Stimulated activated naive CD4-positive, alpha-beta T cell (primary cell): ENCODE data around the gene SCARB1.

Experiments
- DNase-seq, 6 experiments: peaks; one replicate each; lab custom pipeline; 2025; lab: John Stamatoyannopoulos, UW

Gene SCARB1

GRCh38 chr12:124796303-124796960 lies 67.2 kb downstream of the SCARB1 start:
- no peak for DNase-seq

DNA sequence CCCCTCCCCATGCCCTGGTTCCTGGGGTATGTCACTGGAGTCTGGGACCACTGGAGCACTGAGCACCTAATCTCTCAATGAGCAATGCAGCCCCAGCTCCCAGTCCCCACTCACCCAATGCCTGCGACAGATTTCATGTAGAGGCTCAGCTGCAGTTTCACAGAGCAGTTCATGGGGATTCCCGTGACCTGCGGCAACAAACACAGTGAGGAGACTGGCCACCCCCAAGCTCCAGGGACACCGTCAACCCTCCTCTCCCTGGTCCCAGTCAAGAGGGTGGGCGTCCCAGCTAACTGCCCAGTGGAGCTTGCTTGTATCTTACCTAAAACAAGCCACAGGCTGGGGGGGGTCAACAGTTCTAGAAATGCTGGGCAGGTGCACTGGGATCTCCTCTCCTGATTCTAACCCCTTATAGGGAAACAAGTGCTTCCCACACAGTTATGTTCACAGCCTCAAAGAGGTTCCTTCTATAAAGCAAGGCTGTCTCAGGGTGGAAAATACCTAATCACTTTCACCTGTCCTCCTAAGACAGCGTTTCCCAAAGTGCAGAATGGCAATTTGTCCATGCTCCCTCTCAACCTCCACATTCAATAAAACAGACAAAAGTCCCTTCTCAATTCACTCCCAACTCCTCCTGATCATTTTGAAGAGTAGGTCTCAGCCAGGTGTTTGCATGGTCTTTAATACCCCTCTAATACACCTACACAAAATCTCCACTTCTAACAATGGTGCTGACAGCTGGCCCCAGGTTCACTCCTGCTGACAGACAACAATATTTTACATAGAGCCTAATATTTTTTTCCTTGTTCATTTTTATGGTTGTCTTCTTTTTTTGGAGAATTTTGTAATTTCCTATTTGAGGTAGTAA lies 68.3 kb downstream of the SCARB1 start:
- DNase-seq = no peak

- no peak for DNase-seq
Measured at GRCh38 chr12:124792961-124793441, 70.7 kb downstream of the SCARB1 start.

GRCh38 chr12:124792156-124792555 lies 71.5 kb downstream of the SCARB1 start:
- no peak for DNase-seq

DNA sequence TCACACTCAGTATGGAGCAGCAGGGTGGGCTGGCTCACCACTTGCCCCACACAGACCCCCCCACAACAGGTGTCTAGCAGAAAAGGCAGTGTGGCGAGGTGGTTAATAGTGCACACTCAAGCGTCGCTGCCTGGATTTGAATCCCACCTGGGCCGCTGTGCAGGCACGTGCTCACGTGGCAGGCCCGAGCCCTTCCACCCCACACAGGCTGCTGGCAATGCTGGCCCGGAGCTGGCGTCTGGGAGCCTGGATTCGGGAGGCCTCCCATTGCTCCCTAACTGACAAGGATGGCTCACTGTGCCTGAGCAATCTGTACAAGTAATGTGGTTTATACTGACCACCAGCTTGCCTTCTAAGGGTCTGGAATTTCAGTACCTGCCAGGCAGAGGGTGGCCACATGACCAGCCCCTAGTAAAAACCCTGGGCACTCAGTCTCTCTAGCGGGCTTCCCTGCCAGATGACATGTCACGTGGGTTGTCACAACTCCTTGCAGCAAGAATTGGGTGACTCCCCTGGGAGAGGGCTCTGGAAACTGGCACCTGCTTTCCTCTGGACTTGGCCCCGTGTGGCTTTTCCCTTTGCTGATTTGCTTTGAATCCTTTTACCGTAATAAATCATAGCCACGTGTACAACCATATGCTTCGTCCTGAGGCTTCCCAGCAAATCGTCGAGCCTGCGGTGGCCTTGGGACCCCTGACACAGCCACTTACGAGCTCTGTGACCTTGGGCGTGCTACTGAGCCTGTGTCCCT lies 72.8 kb downstream of the SCARB1 start:
- DNase-seq = no peak

GRCh38 chr12:124788936-124789555 lies 74.6 kb downstream of the SCARB1 start:
- no peak for DNase-seq

DNA sequence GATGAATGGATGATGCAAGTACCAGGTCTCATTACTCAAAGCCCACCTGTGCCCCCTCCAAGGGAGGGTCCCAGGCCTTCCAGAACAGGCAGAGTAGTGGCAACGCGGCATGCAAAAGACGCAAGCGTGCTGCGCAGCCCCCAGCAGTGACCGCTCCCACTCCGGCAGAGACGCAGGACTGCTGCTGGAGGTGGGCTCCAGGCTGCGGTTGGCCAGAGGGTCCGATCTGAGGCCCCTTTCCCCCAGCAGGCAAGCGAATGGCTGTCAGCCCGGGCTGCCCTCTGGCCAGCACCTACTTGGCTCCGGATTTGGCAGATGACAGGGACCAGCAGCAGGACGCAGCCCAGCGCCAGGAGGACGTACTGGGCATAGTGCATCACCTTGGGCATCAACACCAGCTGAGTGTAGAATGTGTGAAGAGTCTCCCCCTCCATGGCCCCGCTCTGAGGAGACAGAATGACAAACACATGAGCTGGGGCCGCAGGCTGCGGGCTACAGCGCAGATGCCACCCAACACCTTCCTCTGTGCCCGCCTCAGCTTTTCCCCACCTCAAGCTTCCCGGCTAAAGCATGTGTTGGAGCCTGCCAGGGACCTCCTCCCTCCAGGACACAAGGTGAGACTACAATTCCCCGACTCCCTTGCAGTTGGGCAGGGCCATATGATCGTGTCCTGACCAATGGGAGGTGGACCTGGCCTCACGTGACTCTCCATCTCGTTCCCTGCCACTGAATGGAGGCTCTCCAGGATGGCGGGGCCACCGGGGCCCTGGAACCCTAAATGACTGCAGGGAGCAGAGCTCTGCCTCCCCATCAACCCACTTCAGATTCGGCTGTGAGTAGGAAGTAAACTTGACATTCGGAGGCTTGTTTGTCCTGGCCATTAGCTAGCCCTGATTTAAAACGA lies 77.4 kb downstream of the SCARB1 start:
- no peak for DNase-seq

DNA sequence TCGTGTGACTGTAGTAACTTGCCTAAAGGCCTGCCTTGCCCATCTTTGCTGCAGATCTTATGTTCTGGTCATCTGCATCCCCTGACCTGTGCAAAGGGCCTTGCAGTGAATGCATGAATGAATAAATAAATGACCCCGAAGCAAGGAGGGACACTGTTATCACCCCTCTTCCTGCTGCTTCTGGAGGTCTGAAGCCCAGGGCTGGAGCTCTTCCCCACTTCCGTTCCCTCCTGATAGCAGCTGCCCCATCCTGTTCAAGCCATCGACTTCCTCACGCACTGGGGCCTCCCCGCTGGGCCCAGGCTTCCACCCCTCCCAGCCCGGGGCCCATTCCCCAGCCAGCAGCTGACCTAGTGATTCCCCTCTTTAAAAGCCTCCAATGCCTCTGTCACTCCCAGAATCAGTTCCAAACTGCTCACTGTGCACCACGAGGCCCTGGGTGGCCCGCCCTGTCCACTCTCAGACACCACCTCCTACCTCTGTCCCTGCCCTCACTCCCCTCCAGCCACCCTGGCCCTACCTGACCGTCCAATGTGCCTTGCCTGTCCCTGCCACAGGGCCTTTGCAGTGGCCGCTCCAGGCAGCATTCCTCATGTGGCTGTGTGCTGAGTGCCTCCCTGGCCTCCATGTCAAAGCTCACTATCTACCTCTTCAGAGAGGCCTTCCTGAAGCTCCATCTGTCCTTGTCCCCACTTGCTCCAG lies 78.6 kb downstream of the SCARB1 start:
- no peak for DNase-seq

GRCh38 chr12:124783087-124783486 lies 80.6 kb downstream of the SCARB1 start:
- no peak for DNase-seq

- no peak for DNase-seq
Measured at GRCh38 chr12:124782132-124782531, 81.5 kb downstream of the SCARB1 start.

DNA sequence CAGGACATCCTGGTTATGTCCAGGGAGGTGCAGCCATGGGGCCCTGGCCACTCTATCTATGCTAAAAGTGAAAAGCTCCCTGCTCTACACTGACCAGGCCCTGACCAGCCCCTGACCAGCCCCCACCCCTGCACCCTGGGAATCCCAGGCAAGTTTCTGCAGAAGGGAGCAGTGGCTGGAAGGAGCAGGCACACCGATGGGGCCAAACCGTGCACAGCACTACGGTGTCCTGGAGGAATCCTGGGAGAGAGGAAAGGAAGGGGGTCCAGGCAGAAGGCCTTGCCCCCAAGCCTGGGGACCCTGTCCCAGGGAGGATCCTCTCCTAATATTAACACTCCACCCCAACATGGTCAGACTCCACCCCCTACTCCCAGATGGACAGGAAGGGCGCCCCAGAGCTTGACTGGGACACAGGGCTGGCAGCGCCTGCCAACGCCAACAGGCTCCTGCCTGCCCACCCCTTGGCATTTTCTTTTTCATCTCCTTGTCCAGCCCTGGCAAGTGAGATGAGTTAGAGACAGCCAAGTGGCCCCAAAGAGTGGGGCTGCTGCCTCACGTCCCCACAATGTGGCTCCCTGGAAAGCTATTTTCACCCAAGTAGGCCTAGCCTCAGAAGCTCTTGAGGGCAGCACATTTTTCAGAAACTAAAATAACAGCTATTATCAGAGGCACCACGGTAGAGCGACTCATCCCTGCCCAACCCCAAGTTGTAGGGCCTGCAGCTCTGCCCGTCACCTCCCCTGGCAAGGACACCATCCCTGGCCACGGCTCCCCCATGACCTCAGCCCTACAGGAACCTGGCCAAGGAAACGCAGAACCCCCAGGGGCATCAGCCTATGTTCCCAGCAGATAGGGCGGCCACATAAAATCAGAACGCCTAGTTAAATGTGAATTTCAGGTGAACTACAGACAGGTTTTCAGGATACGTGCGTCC lies 82.6 kb downstream of the SCARB1 start:
- DNase-seq = no peak

DNA sequence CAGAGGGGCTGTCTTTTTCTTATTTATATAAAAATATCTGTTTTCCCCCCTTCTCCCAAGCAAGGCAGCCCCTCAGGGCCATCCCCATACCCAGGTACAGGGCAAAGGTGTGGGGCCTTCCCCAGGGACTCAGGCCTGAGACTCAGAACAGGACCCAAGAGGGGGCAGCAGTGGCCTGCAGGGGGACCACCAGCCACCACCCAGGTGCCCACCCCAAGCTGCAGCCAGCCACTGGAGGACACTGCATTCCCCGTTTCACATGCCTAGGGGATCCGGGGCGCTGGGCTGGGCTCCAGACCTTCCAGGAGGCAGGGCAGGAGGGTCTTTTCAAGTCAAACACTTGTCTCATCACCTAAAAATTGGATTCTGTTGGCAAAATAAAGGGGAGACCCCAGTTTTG lies 83.3 kb downstream of the SCARB1 start:
- no peak for DNase-seq

DNA sequence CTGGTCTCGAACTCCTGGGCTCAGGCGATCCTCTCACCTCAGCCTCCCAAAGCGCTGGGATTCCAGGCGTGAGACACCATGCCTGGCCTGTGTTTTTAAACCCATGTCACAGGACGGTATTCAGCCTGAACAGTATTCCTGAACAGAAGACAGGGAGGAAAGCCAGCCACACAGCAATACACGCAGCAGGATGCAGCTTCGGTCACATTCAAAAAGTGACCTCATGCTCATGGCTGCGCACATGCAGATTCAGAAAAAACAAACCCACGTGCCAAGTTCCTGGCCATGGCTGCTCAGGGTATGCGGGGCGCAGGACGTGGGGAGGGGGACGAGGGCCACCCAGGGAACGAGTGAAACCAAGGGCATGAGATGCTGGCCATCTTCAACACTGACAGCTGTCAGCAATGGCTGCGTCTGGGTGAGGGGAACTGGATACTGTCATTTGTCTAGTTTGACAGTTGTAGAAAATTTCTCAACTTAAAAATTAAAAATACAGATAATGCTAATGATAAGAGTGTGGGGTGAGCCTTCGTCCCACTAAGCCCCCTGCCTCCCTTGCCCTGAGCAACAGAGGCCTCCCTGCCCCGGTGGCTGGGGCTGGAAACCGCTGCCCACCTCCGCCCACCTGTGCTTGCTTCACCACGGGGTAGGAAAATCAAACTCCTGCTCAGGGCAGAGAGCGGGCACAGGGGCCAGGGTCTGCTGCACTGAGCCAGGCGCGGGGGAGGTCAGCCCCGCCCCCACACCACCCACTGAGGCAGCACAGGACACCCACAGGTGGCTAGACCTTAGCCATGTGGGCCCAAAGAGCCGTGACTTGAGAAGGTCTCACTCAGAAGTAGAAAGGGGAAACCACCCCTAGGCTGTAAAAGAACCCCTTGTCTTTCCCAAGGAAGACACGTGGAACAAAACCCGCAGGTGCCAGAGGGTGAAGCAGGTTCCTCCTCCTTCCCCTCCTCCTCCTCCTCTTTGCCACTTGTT lies 84.2 kb downstream of the SCARB1 start:
- no peak for DNase-seq

DNA sequence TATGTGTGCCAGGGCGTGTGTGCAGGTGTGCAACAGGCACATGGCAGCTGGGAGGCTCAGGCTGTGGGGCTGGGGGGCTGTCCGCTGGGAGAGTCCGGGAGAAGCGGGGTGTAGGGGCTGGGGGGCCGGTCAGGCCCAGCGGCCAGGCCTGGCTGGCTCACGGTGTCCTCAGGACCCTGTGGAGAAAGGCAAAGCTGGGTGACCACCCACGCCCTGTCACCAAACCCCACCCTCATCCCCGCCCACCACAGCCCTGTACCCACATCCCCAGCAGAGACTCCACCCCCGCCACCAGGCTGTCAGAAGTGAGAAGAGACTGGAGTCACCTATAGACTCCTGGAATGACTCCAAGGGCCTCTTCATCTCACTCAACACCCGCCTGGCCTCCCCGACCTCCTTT lies 85.3 kb downstream of the SCARB1 start:
- DNase-seq = no peak

- DNase-seq = no peak
Measured at GRCh38 chr12:124777399-124778372, 86.0 kb downstream of the SCARB1 start.

- DNase-seq = no peak
Measured at GRCh38 chr12:124776125-124776513, 87.5 kb downstream of the SCARB1 start.
